HuH-7 (cell line): ENCODE data around the gene SYPL1.

ENCODE experiments used
- DNase-seq: peaks from one replicate; pipeline ENCODE4 v3.0.0; 2011; ENCODE audit warnings: low spot score

Gene SYPL1

DNA sequence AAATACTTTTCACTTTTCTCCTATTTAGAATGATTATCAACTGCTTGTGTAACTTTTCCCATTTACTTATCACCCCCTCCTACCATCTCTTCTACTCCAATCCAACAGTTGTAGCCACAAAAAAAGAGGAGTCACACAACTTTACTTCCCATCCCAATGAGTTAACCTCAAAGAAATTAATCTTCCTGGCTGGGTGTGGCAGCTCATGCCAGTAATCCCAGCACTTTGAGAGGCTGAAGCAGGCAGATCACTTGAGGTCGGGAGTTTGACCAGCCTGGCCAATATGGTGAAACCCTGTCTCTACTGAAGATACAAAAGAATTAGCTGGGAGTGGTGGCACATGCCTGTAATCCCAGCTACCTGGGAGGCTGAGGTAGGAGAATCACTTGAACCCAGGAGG lies 19.9 kb downstream of the SYPL1 start:
- no peak for DNase-seq

DNA sequence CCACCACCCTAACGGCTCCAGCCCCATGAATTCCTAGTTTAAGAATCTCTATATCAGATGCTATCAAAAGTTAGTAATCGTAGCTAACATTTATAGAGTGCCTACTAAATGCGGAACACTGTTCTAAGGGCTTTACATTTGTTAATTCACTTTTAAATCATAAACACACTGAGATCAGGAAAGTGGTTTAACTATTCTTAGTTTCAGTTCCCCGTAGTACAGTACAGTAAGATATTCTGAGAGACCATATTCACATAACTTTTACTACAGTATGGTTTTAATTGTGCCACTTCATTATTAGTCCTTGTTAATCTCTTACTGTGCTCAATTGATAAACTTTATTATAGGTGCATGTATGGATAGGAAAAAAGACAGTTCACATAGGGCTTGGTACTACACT lies 22.5 kb downstream of the SYPL1 start:
- no peak for DNase-seq

DNA sequence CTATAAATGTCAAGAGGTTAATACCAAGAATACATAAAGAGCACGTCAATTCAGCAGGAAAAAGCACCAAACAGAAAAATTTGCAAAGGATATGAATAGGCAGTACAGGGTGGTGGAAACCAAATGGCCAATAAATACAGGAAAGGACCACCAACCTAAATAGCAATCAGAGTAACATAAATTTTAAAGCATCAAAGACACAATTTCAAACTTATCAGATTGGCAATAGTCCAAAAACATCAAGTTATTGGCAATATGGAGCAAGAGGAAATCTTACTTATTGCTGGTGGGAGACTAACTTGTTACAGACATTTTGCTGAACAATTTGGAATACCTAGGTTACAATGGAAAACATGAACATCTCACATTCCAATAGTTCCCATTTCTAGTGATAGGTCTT lies 24.1 kb downstream of the SYPL1 start:
- no peak for DNase-seq

DNA sequence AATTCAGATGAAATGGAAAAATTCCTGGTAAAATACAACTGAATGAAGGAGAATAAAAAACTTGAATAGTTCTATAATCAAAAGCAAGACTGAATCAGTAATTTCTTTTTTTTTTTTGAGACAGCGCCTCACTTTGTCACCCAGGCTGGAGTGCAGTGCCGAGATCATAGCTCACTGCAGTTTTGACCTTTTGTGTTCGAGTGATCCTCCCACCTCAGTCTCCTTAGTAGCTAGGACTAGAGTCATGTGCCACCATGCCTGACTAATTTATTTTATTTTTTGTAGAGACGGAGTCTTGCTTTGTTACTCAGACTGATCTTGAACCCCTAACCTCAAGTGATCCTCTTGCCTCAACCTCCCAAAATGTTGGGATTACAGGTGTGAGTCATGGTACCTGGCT lies 26.1 kb downstream of the SYPL1 start:
- DNase-seq: no peak

DNA sequence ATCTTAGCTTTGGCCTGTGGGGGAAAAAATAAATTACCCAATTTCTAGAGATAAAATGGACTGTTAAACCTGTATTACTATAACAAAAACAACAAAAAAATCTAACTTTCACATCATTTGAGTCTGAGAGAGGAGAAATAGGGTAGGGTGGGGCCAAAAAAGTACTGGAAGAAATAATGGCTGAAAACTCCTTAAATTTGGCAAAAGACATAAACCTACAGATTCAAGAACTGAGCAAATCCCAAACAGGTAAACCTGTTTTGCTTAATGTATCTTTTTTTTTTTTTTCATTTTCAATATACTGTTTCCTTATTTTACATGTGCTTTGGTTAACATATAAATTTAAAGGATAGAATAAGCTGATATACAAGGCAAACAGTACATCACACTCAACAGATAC lies 27.1 kb downstream of the SYPL1 start:
- DNase-seq: no peak

DNA sequence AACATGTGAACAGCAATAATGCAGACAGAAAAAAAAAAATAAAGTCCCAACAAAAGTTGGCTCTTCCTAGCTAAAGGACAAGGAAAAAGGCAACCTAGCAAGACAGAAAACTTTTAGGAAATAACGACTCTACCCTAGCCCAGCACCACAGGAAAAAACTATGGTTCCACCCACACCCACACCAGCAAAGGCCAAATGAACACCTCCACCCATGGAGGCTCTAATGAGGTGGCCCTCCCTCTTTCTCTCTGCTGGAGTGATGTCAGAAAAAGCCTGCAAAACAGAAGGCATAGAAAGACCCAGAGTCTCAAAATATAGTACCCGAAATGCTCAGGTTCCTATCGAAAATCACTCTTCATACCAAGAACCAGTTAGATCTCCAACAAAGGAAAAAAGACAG lies 28.4 kb downstream of the SYPL1 start:
- DNase-seq: no peak

DNA sequence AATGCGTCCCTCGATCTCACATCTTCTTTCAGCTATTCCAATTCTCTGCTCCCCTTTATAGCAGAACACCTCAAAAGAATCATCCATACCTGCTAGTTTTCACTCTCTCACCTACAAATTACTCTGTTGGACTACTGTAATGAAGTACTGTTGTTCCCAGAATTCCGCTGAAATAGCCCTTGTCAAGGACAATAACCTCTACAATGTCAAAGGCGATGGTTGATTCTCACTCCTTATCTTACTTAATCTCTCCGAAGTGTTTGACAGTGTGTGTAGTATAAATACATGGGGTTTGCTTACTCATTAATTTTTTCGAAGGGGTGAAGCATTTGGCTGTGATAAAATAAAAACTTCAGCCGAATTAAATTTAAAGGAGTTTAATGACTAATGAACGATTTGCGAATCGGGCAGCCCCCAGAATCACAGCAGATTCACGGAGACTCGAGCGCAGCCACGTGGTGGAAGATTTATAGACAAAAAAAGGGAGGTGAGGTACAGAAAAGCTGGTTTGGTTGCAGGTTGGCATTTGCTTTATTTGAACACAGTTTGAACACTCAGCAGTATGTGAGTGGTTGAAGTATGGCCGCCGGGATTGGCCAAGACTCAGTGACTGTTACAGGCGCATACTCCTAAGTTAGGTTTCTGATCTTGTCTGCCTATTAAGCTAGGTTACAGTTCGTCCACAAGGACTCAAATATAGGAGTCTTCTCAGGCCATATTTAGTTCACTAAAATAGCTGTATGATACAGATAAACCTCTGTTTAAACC lies 29.8 kb downstream of the SYPL1 start:
- no peak for DNase-seq

DNA sequence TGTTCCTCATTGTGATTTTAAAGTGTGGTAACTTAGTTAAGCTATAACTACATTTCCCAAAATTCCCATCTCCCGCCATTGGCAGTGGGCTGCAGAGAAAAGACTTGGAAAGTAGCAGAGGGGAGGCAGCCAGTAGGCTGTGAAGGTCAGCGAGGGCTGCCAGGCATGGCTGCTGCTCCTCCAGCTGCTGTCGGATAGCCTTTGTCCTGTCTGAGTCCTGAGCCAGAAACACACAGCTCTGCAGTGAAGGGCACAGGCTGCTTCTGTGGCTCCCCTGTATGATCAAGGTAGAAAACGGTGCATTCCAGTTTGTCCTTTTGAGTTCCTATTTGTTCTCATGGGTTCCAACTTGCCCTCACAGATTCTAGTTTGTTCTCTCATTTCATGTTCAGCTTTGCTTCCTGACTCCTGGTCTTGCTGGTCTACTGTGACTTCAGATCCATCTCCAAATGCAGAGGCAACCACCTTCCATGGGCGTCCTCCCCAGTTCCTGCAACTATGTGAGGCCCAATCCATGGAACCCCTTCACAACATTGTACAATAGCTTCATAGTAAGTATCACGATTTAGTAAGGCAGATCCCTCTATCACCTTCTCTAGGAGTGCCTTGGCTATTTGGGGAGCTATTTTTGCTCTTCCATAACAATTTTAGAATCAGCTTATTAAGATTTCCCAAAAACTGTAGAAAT lies 31.7 kb downstream of the SYPL1 start:
- no peak for DNase-seq

DNA sequence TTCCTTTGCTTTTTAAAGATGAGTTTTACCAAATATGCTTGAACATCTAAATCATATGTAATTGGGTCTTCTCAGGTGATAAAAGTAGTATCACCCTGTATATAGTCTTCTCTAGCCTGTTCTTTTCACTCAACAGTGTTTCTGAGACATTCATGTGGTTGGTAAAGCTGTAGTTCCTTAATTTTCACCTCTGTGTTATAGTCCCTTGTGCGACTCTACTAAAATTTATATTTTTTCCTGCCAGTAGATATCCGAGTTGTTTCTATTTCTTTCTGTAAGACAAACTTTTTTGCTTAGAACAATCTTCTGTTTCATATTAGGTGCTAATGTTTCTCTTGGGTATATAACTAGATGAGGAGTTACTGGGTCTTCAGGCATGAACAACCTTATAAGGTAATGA lies 35.6 kb downstream of the SYPL1 start:
- DNase-seq: no peak

DNA sequence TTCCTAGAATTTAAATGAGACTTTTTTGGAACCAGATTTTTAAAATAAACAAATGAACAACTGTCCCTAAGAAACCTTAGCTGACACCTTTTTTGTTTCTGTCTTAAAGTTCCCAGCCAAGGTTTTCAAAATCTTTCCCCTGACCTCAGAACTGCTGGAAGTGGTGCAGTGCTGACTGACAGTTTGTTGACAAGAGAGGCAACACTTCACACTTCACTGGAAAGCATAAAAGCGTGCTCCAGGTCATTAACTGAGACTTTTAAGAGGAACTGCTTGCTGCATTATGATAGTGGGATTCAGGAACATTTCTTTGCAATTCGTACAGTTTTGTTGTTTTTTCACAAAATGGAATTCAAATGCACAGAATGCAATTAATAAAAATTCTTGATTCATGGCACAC lies 36.2 kb downstream of the SYPL1 start:
- DNase-seq: no peak

DNA sequence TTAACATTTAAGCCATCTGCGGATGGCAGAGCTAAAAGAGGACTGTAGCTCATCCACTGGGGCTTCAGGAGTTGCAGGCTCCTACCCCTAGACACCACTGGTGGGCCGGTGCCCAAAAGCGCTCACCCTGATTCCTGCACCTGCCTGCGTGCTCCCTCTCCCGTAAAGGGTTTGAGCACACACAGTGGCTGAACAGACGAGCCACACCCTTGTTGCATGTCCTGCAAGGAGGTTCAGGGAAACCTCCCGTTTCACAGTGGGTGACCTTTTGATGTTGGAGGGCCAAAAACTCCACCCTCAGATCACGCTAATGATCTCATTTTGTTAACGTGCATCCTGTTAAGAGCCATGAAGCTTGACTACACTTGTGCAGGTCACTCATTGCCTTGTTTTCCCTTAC lies 37.9 kb downstream of the SYPL1 start:
- no peak for DNase-seq

DNA sequence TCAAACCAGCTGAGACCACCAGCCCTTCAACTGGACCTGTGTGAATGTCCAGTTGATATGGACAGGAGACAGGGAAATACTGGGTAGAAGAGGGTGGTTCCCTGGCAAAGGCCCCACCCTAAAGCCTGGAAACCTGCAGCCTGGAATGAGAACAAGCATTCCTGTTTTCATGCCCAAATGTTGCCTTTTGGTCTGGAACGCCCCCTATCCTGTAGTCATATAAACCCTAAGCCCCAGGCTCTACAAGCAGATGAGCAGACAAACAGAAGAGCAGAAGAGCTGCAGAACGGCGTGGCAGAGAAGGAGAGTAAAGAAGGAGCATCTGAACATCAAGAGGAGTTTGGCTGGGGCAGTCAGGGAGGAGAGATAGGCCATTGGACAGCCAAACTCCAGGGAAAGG lies 38.4 kb downstream of the SYPL1 start:
- DNase-seq: no peak

DNA sequence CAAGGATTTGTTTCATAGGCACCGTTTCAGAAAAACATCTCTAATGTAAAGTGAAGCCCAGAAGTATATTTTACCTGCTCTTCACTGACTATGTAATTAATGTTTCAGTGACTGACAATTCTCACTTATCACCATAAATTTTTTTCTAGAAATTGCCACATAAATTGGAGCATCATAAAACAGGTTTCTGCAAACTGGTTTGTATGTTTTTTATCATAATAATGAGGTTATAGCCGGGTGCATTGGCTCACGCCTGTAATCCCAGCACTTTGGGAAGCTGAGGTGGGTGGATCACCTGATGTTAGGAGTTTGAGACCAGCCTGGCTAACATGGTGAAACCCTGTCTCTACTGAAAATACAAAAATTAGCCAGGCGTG lies 39.4 kb downstream of the SYPL1 start:
- no peak for DNase-seq

DNA sequence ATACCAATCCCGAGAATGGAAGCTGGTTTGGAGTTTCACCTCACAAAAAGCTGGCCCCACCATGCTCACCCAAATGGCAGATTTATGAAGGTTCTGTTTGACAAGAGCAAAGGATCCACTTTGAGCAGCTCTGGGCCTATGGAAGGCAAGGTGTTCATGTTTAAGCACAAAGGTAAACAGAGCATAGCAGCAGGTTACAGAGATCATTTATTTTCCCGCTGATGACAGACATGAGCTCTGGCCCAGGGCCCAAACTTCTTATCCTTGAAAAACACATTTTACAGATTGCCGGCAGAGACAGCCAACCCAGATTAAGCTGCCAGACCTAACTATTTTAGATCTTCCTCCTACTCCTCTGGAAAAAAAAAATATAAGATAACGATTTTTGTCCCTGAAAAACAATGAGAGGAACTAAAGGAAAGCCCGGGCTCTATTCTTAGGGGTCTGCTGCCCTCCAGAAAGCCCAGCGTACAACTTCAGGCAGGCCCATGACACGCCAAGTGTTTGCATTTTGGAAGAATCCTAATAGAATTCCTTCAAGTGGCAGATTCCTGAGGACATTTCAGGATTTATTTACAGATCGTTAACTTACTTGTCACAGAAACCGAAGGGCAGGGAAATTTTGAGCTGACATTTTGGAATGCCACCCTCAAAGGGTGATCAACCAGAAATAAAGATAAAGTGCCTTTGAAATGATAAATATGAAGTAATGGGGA lies 40.0 kb downstream of the SYPL1 start:
- peak; percentile 40 for DNase-seq

DNA sequence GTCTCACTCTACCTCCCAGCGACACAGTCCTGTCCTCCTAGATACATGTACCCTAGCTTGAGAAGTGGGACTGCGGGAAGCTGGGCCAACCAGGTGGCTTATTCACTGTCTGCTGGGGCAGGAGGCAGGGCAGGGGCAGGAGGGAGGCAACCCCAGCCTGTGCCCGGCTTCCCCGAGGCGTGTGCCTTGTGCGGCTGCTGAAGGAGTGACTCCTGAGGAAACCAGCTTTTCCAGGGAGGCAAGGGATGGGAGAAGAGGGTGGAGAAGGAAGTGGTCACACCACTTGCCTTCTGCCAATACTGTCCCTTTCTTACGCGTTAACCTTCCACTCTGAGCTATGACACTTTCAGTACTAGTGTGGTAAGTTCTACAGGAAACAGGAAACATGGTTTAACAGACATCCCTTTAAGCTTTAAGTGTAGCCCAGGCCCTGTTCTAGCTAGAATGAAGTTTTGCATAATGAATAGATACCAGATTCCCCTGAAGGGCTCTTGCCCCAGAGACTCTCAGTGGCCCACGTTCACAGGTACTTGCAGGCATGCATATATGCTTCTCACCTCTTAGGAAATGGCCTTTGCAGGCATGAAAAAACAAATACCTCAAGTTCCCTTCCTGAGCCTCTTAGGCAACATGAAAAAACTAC lies 40.6 kb downstream of the SYPL1 start:
- DNase-seq: no peak

DNA sequence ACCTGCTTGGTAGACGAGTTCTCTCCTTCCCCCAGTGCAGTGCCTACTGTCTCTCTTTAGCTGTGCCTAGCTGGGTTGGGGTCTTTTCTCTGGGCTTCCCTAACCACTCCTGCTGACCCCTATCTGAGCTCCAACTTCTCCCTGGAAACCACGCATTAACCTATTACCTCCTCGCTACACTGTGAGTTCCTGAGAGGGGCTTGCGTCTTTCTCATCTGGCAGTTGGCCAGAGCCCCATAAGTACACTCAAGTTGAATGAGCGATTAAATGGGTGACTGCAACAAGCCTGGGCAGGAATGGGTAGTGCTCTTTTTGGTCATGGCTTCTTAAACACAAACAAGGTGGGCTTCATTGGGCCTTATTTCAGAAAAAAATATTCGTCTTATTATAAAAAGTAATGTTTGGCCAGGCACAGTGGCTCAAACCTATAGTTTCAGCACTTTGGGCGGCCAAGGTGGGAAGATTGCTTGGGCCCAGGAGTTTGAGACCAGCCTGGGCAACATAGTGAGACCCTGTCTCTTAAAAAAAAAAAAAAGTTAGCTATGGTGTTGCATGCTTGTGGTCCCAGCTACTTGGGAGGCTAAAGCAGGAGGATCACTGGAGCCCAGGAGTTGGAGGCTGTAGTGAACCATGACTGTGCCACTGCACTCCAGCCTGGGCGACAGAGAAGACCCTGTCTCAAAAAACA lies 41.4 kb downstream of the SYPL1 start:
- no peak for DNase-seq

DNA sequence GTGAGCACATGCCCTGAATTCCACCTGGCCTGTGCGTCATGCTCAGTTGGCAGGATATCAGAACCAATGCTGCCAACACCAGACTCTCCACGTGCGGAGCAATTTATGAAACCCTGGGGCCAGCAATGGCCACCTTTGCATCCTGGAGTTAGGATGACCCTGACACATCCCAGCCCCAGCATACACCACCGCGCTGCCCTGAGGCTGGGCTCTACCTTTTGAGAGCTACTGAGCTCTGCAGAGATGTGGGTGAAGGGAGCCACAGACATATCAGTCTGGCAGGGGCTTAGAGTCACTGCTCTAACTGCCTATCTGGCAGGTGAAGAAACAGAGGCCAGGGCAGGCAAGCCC lies 41.9 kb downstream of the SYPL1 start:
- DNase-seq: no peak

DNA sequence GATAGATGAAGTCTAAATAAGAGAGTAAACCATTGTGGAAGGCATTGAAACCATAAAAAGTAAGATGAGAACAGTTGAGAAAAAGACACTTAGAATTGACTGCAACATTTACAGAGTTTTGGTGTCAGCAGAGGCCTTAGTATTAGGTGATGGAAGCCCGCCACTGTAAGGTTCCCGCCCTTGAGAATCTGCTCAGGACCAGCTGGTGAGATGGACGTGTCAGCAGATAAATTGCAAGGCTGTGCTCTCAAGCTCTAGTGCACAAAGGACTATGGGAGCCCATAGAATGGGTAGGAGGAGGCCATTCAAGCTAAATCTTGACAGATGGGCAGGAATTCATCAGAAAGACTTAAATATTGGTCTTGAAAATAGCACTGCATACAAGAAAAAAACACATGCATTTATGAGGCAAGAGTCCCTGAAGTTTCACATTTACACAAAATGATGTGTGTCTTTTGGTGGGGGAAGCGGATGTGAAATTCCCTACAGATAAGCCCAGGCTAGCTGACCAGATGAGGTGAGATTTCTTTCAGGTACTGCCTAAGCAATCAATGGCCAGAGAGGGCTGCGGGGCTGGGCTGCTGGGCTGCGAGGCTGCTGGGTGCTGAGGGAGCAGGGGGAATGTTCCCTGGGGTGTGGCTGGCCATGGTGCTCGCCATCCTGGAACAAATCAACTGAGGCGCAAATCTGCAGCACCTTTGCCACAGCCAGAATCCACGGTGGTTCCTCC lies 42.5 kb downstream of the SYPL1 start:
- no peak for DNase-seq

DNA sequence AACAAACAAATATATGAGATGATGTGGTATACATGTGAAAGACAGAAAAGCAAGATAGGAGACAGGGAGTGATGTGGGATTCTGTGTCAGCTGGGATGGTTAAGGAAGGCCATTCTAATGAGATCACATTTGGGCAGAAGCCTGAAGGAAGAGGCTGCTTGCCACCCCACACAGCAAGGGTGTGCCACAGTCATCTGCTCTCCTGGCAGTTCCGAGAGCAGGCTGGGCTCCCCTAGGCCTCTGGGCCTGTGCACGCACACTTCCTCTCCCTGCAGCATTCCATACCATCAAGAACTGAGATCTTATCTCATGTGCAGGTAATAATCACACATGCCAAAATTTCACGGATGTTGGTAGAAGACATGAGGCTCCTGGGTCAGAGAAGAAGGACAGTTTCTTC lies 43.1 kb downstream of the SYPL1 start:
- DNase-seq: no peak

DNA sequence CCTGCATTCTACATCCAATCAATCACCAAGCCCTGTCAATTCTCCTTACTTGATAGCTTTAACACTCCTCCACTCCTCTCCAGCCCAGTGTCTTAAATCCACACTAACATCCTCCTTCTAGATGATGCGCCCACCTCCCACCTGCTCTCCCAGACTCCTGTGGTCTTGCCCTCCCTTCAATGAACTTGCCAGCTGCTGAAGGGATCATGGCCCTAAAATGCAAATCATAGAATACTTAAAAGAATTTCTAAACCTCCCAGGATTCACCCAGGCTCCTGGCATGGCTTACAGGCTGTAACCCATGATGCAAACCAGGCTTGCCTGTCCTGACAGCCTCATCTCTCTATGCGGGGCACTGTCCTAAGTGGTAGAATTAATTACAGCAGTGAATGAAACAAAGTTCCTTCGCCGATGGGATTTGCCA lies 43.6 kb downstream of the SYPL1 start:
- DNase-seq: no peak

DNA sequence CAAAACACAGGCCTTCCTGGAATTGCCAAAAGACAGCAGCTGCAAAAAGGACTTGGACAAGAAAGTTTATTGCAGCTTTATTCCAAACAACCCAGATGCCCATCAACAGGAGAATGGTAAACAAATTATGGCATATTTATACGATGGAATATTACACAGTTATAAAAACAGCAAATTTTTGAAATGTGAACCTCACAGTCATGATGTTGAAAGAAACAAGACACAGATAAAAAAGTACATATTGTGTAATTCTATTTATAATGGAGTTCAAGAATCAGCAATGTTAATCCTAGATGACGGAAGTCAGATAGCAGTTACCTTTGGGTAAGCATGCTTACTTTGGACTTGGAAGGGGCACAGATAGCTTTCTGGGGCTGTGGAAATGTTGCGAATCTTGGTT lies 44.4 kb downstream of the SYPL1 start:
- no peak for DNase-seq
